ENCODE results near the gene ZNF521.

ZNF521 gene
- total RNA-seq, result 0.77 to 20.5 reads per million in 2 donors

- peak; percentile 21 for DNase-seq
Observed at GRCh38 chr18:25351777-25352628, at the start of gene ZNF521. ZNF521 (minus strand) TSS chr18:25352166; CDS start chr18:25350946, 1,220 bp downstream.

GRCh38 chr18:25399554-25399953 lies 47.6 kb upstream of the ZNF521 start:
- DNase-seq, result no peak

GRCh38 chr18:25392192-25392591 lies 40.2 kb upstream of the ZNF521 start:
- no peak for DNase-seq

GRCh38 chr18:25373432-25374179 lies 21.6 kb upstream of the ZNF521 start:
- DNase-seq, result no peak

- no peak for DNase-seq
Observed at GRCh38 chr18:25370391-25370790, 18.4 kb upstream of the ZNF521 start.

GRCh38 chr18:25365242-25365641 lies 13.3 kb upstream of the ZNF521 start:
- no peak for DNase-seq

- no peak for DNase-seq
Observed at GRCh38 chr18:25364732-25365131, 12.8 kb upstream of the ZNF521 start.

- DNase-seq, result no peak
Observed at GRCh38 chr18:25360301-25360899, 8.4 kb upstream of the ZNF521 start.

- no peak for DNase-seq
Observed at GRCh38 chr18:25353080-25353479, 1.1 kb upstream of the ZNF521 start.

- no peak for DNase-seq
Observed at GRCh38 chr18:25352629-25353005, 651 bp upstream of the ZNF521 start.

- DNase-seq, result no peak
Observed at GRCh38 chr18:25351280-25351775, 638 bp downstream of the ZNF521 start.

- peak; percentile 6 for DNase-seq
Observed at GRCh38 chr18:25350489-25351251, 1.3 kb downstream of the ZNF521 start.

- DNase-seq, result peak; percentile 5
Observed at GRCh38 chr18:25349926-25350487, 2.0 kb downstream of the ZNF521 start.

- peak; percentile 6 for DNase-seq
Observed at GRCh38 chr18:25349131-25349925, 2.6 kb downstream of the ZNF521 start.

GRCh38 chr18:25348386-25349130 lies 3.4 kb downstream of the ZNF521 start:
- no peak for DNase-seq

- DNase-seq, result no peak
Observed at GRCh38 chr18:25346561-25346960, 5.4 kb downstream of the ZNF521 start.

GRCh38 chr18:25345081-25345866 lies 6.7 kb downstream of the ZNF521 start:
- no peak for DNase-seq

- no peak for DNase-seq
Observed at GRCh38 chr18:25341831-25342230, 10.1 kb downstream of the ZNF521 start.

GRCh38 chr18:25340762-25341161 lies 11.2 kb downstream of the ZNF521 start:
- DNase-seq, result no peak

GRCh38 chr18:25335676-25336075 lies 16.3 kb downstream of the ZNF521 start:
- no peak for DNase-seq

Data from activated gamma-delta T cell (primary cell).